GM21529 (cell line): ENCODE data around the gene GPATCH2L.

Source experiments
- ATAC-seq: cut with Tn5 transposase; IDR thresholded peaks from one replicate; pipeline ENCODE4 v1.9.1; 2021; ENCODE audit not compliant: unreplicated experiment

Gene GPATCH2L

GRCh38 chr14:76135722-76136121 lies 16.0 kb upstream of the GPATCH2L start:
- ATAC-seq: no peak

GRCh38 chr14:76136476-76137110 lies 15.1 kb upstream of the GPATCH2L start:
- no peak for ATAC-seq

- ATAC-seq: no peak
Observed at GRCh38 chr14:76138119-76138757, 13.5 kb upstream of the GPATCH2L start.

- ATAC-seq: no peak
Observed at GRCh38 chr14:76138758-76139723, 12.7 kb upstream of the GPATCH2L start.

- no peak for ATAC-seq
Observed at GRCh38 chr14:76143642-76144041, 8.1 kb upstream of the GPATCH2L start.

- ATAC-seq: no peak
Observed at GRCh38 chr14:76146976-76147375, 4.7 kb upstream of the GPATCH2L start.

- ATAC-seq: no peak
Observed at GRCh38 chr14:76149196-76149595, 2.5 kb upstream of the GPATCH2L start.

- ATAC-seq: peak; percentile 70
Observed at GRCh38 chr14:76152333-76152681, 585 bp downstream of the GPATCH2L start.

- no peak for ATAC-seq
Observed at GRCh38 chr14:76153919-76154318, 2.2 kb downstream of the GPATCH2L start.

GRCh38 chr14:76154539-76155126 lies 2.9 kb downstream of the GPATCH2L start:
- ATAC-seq: no peak

GRCh38 chr14:76163668-76164363 lies 12.1 kb downstream of the GPATCH2L start:
- ATAC-seq: no peak

- no peak for ATAC-seq
Observed at GRCh38 chr14:76168531-76168930, 16.8 kb downstream of the GPATCH2L start.

- ATAC-seq: no peak
Observed at GRCh38 chr14:76169776-76170175, 18.1 kb downstream of the GPATCH2L start.

- ATAC-seq: no peak
Observed at GRCh38 chr14:76174982-76175381, 23.3 kb downstream of the GPATCH2L start.

GRCh38 chr14:76175942-76176341 lies 24.2 kb downstream of the GPATCH2L start:
- ATAC-seq: no peak

GRCh38 chr14:76181546-76181945 lies 29.8 kb downstream of the GPATCH2L start:
- no peak for ATAC-seq

GRCh38 chr14:76186308-76187027 lies 34.7 kb downstream of the GPATCH2L start:
- ATAC-seq: peak; percentile 71

- ATAC-seq: no peak
Observed at GRCh38 chr14:76191297-76191696, 39.6 kb downstream of the GPATCH2L start.

- no peak for ATAC-seq
Observed at GRCh38 chr14:76193696-76194095, 42.0 kb downstream of the GPATCH2L start.

GRCh38 chr14:76194327-76194726 lies 42.6 kb downstream of the GPATCH2L start:
- ATAC-seq: peak; percentile 69
